MM.1S (cell line): ENCODE measurements around the gene TSGA10IP.

ENCODE experiments used
- CTCF ChIP-seq: fragments of 300-600 bp; sonication (generic); IDR thresholded peaks from 2 replicates; pipeline ENCODE4 v1.5.1; 2016; ENCODE audit warnings: antibody characterized with exemption, low read length, mixed read lengths
- EZH2 ChIP-seq: fragments of 300-600 bp; sonication (generic); optimal IDR thresholded peaks from 2 replicates; pipeline ENCODE3; 2017; ENCODE audit warnings: low read depth, mild to moderate bottlenecking, antibody characterized with exemption, low read length, mixed read lengths
- EZH2phosphoT487 ChIP-seq: fragments of 300-600 bp; sonication (generic); IDR thresholded peaks from 2 replicates; pipeline ENCODE4 v1.6.1; 2018; ENCODE audit warnings: antibody characterized with exemption, low read length

GRCh38 chr11:65931773-65932557 is 13.3 kb upstream of the TSGA10IP start:
- TF ChIP-seq EZH2 (no peak), CTCF (0 out of 2 replicates have a peak, but pooled peaks have one; percentile 4), EZH2phosphoT487 (no peak)
